A549 (cell line): ENCODE results near the gene TGFBR3. TPM values are rescaled to one million over a fixed set of nuclear protein-coding genes. Genes with fewer than 3 reads are reported as not detected.

Experiments
- ATAC-seq, 2 experiments: fragments of 200-7000 bp in 1 of 2; fragments of >200 bp in 1 of 2; cut with Nextera tagmentation in 1 of 2; cut with Tn5 transposase in 1 of 2; 3 replicates each; pipeline versions ENCODE4 v1.8.0 to v1.9.1; 2018 to 2020; ENCODE audit warnings: mild to moderate bottlenecking in 1 of 2, moderate library complexity in 1 of 2
- CTCF ChIA-PET: fragments of 300-600 bp; sonication (Branson Sonifier 250); formaldehyde crosslinking; extraction: SDS; loops from one replicate; lab custom pipeline; 2021; ENCODE audit warnings: antibody characterized with exemption, inconsistent platforms; lab: Yijun Ruan, JAX
- POLR2A ChIA-PET: fragments of 350-600 bp; formaldehyde crosslinking; extraction: SDS; loops from one replicate; lab custom pipeline; 2021; ENCODE audit warnings: antibody characterized with exemption, inconsistent platforms; lab: Yijun Ruan, JAX
- DNase-seq, 2 experiments: peaks; one replicate each; pipeline versions ENCODE4 v3.0.0 to v3.0.0-alpha.2; 2011 to 2016; ENCODE audit warnings: low read depth in 1 of 2, low spot score in 1 of 2
- FAIRE-seq: peaks from 2 replicates; lab custom pipeline; 2011; peaks lifted over from hg19 to GRCh38; lab: Jason Lieb, UNC
- H3K27ac ChIP-seq, 2 experiments: fragments of >200 bp; sonication (Bioruptor Twin); formaldehyde crosslinking; 3 replicates each; pipeline ENCODE4 v1.5.1; 2016 to 2017
- H3K4me1 ChIP-seq: fragments of >200 bp; sonication (Bioruptor Twin); formaldehyde crosslinking; 3 replicates; pipeline ENCODE4 v1.6.1; 2016
- H3K4me2 ChIP-seq: fragments of >200 bp; sonication (Bioruptor Twin); formaldehyde crosslinking; 3 replicates; pipeline ENCODE4 v1.6.1; 2016
- H3K4me3 ChIP-seq: fragments of >200 bp; sonication (Bioruptor Twin); formaldehyde crosslinking; 3 replicates; pipeline ENCODE4 v1.5.1; 2016
- H3K9me3 ChIP-seq: fragments of >200 bp; sonication (Bioruptor Twin); formaldehyde crosslinking; 3 replicates; pipeline ENCODE4 v1.6.1; 2016
- CBX8 ChIP-seq: fragments of 200-600 bp; sonication (generic); IDR thresholded peaks from 2 replicates; pipeline ENCODE4 v1.6.1; 2016
- CHD4 ChIP-seq: fragments of 200-600 bp; sonication (generic); IDR thresholded peaks from 2 replicates; pipeline ENCODE4 v1.6.1; 2016; ENCODE audit warnings: antibody characterized with exemption, mild to moderate bottlenecking, borderline replicate concordance
- EHMT2 ChIP-seq: fragments of 200-600 bp; sonication (generic); IDR thresholded peaks from 2 replicates; pipeline ENCODE4 v1.6.1; 2016; ENCODE audit warnings: antibody characterized with exemption, low read depth, mild to moderate bottlenecking, moderate library complexity
- EP300 ChIP-seq, 2 experiments: fragments of >200 bp; sonication (Bioruptor Twin); formaldehyde crosslinking; IDR thresholded peaks; 2 replicates in 1 of 2; 3 replicates in 1 of 2; pipeline ENCODE4 v1.6.1; 2016 to 2017
- GATA3 ChIP-seq: IDR thresholded peaks from 2 replicates; pipeline ENCODE4 v1.6.1; 2012; ENCODE audit warnings: borderline replicate concordance
- HDAC2 ChIP-seq: fragments of 200-600 bp; sonication (generic); IDR thresholded peaks from 2 replicates; pipeline ENCODE4 v1.6.1; 2016
- HOXA7 ChIP-seq: fragments of 250-450 bp; sonication (Bioruptor Pico); IDR thresholded peaks from 2 replicates; pipeline ENCODE4 v1.5.0; 2020; ENCODE audit warnings: mild to moderate bottlenecking, moderate library complexity
- HOXB13 ChIP-seq: fragments of 250-450 bp; sonication (Bioruptor Pico); IDR thresholded peaks from 2 replicates; pipeline ENCODE4 v1.5.0; 2020; ENCODE audit warnings: low read depth, mild to moderate bottlenecking, moderate library complexity
- HOXB5 ChIP-seq: fragments of 250-450 bp; sonication (Bioruptor Pico); IDR thresholded peaks from 2 replicates; pipeline ENCODE4 v1.5.0; 2020; ENCODE audit warnings: mild to moderate bottlenecking, moderate library complexity
- JUN ChIP-seq, 2 experiments: fragments of >200 bp; sonication (Bioruptor Twin); formaldehyde crosslinking; IDR thresholded peaks; 2 replicates in 1 of 2; 3 replicates in 1 of 2; pipeline ENCODE4 v1.6.1; 2016 to 2017
- KDM1A ChIP-seq: fragments of 200-600 bp; sonication (generic); IDR thresholded peaks from 2 replicates; pipeline ENCODE4 v1.6.1; 2016; ENCODE audit warnings: low read depth, mild to moderate bottlenecking
- KDM5A ChIP-seq: fragments of 200-600 bp; sonication (generic); IDR thresholded peaks from 2 replicates; pipeline ENCODE4 v1.6.1; 2016; ENCODE audit warnings: antibody characterized with exemption, mild to moderate bottlenecking
- MYC ChIP-seq: IDR thresholded peaks from 2 replicates; pipeline ENCODE4 v1.6.1; 2012; ENCODE audit warnings: mild to moderate bottlenecking, inconsistent platforms, low read length, improper control_type of control experiment, borderline replicate concordance
- NPAS2 ChIP-seq: fragments of 250-450 bp; sonication (Bioruptor Pico); IDR thresholded peaks from 2 replicates; pipeline ENCODE4 v1.8.0; 2022; ENCODE audit warnings: mild to moderate bottlenecking, moderate library complexity, borderline replicate concordance
- PHF8 ChIP-seq: fragments of 200-600 bp; sonication (generic); IDR thresholded peaks from 2 replicates; pipeline ENCODE4 v1.6.1; 2016; ENCODE audit warnings: low read depth, mild to moderate bottlenecking, antibody characterized with exemption, moderate library complexity, borderline replicate concordance
- POLR2AphosphoS2 ChIP-seq: conservative IDR thresholded peaks from 2 replicates; pipeline ENCODE4 v1.6.1; 2012; ENCODE audit warnings: low read length, improper control_type of control experiment, inconsistent platforms
- RNF2 ChIP-seq: fragments of 200-600 bp; sonication (generic); IDR thresholded peaks from 2 replicates; pipeline ENCODE4 v1.6.1; 2016; ENCODE audit warnings: low read depth, mild to moderate bottlenecking, antibody characterized with exemption, moderate library complexity, borderline replicate concordance
- WGBS: methylation state at CpG from one replicate; pipeline ENCODE4 v1.1.6; 2017; ENCODE audit errors: missing lambda C conversion rate; 5-methylcytosine and 5-hydroxymethylcytosine counted together
- polyA plus RNA-seq, 4 experiments: library from polyadenylated mRNA; depleted of rRNA in 3 of 4; stranded (reverse); fragments of >200 nt; fragmentation: RNase III in 1 of 4; extraction: RNeasy Plus Mini Kit Qiagen cat#74134 plus additional on column Dnase treatment in 1 of 4; gene quantifications; 2 replicates in 3 of 4; 3 replicates in 1 of 4; pipeline ENCODE4 v1.2.3, GENCODE V29; 2011 to 2017
- TF ChIP-seq, protein P1 (sequence below): fragments of 250-450 bp; sonication (Bioruptor Pico); IDR thresholded peaks from 2 replicates; pipeline ENCODE4 v1.5.0; 2020; ENCODE audit warnings: low read depth, mild to moderate bottlenecking, moderate library complexity
- TF ChIP-seq, protein P2 (sequence below): fragments of 200-600 bp; sonication (generic); IDR thresholded peaks from 2 replicates; pipeline ENCODE4 v1.6.1; 2016; ENCODE audit warnings: antibody characterized with exemption, mild to moderate bottlenecking, moderate library complexity

The TGFBR3 gene
- polyA plus RNA-seq, 2 of the 4 experiments (the other 2 are of a cell fraction): 5.0 to 8.9 TPM

GRCh38 chr1:91872559-91873081, 13.3 kb downstream of the TGFBR3 start:
- ATAC-seq: peak in 1 of 2 experiments; percentile 22; a peak in 2 of 6 replicates
- TF ChIP-seq MYC (no peak), JUN (IDR thresholded peaks at IDR 0.05) (no peak), CHD4 (no peak), EHMT2 (no peak), HOXB5 (CRISPR knock-in tag) (no peak), NPAS2 (no peak), HOXB13 (CRISPR knock-in tag) (no peak), GATA3 (no peak), KDM5A (no peak), HDAC2 (no peak)
- TF ChIP-seq, protein P1, sequence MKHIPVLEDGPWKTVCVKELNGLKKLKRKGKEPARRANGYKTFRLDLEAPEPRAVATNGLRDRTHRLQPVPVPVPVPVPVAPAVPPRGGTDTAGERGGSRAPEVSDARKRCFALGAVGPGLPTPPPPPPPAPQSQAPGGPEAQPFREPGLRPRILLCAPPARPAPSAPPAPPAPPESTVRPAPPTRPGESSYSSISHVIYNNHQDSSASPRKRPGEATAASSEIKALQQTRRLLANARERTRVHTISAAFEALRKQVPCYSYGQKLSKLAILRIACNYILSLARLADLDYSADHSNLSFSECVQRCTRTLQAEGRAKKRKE (CRISPR knock-in tag): no peak
- TF ChIP-seq, protein P2, sequence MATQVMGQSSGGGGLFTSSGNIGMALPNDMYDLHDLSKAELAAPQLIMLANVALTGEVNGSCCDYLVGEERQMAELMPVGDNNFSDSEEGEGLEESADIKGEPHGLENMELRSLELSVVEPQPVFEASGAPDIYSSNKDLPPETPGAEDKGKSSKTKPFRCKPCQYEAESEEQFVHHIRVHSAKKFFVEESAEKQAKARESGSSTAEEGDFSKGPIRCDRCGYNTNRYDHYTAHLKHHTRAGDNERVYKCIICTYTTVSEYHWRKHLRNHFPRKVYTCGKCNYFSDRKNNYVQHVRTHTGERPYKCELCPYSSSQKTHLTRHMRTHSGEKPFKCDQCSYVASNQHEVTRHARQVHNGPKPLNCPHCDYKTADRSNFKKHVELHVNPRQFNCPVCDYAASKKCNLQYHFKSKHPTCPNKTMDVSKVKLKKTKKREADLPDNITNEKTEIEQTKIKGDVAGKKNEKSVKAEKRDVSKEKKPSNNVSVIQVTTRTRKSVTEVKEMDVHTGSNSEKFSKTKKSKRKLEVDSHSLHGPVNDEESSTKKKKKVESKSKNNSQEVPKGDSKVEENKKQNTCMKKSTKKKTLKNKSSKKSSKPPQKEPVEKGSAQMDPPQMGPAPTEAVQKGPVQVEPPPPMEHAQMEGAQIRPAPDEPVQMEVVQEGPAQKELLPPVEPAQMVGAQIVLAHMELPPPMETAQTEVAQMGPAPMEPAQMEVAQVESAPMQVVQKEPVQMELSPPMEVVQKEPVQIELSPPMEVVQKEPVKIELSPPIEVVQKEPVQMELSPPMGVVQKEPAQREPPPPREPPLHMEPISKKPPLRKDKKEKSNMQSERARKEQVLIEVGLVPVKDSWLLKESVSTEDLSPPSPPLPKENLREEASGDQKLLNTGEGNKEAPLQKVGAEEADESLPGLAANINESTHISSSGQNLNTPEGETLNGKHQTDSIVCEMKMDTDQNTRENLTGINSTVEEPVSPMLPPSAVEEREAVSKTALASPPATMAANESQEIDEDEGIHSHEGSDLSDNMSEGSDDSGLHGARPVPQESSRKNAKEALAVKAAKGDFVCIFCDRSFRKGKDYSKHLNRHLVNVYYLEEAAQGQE: no peak
- TF ChIP-seq, all 56 proteins: peak for 0
- WGBS: 17% methylated on average over 7 of the region's 7 CpGs
- no peak for FAIRE-seq
- Histone ChIP-seq H3K4me1 (peaks cover 33% of the 10 kb centered on the region), H3K9me3 (no peaks in the 10 kb centered on the region), H3K4me2 (peak overlapping the region; percentile 75), H3K4me3 (no peak overlapping the region), H3K27ac (peak overlapping the region; percentile 6 to 76; a peak in 4 of 6 replicates)
- ChIA-PET CTCF (interaction anchor here (0.7 to 1.0 kb wide), 2 partner anchors 12 to 59 kb away, joined by 3 read pairs; no protein-coding TSS in a partner anchor), POLR2A (interaction anchor here (0.6 kb wide), 1 partner anchor 10 kb away, joined by 4 read pairs; no protein-coding TSS in a partner anchor)
- DNase-seq: no peak

DNA sequence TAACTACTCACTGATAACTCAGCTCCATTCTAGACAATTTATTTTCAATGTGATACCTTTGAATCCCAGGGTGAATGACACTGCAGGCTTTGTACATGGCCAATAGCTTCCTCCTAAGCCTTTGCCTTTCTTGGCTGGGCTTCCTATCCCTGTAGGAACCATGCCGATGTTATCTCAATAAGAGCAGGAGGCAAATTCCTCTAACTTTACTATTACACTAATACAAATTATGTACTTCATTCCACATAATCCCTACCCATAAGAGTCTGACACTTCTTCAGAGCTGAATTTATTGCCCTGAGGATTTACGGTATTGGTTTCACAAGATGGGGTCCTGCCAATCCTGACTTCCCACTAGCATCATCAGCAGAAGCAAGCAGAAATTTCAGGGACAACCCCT, 14.0 kb downstream of the TGFBR3 start:
- TF ChIP-seq POLR2AphosphoS2: no peak
- Histone ChIP-seq H3K9me3 (no peaks in the 10 kb centered on the region), H3K4me2 (peak overlapping the region; percentile 75), H3K4me1 (peaks cover 27% of the 10 kb centered on the region), H3K27ac (peak overlapping the region; percentile 22 to 76; a peak in 4 of 6 replicates), H3K4me3 (no peak overlapping the region)
- ChIA-PET POLR2A (no interaction called here), CTCF (interaction anchor here (0.8 to 1.0 kb wide), 2 partner anchors 9 to 14 kb away, joined by 3 to 5 read pairs; partner anchors contain the start of gene TGFBR3)
- no peak for FAIRE-seq
- no peak for DNase-seq
- no peak for ATAC-seq
- WGBS: 62% methylated on average over 2 of the region's 2 CpGs

GRCh38 chr1:91870322-91870721, 15.6 kb downstream of the TGFBR3 start:
- H3K4me1 ChIP-seq: peaks cover 22% of the 10 kb centered on the region
- POLR2A ChIA-PET: no interaction called here
- DNase-seq (no peak), FAIRE-seq (no peak), ATAC-seq (no peak)
- no peak overlapping the region for H3K4me3 ChIP-seq
- CTCF ChIA-PET: no interaction called here
- H3K4me2 ChIP-seq: no peak overlapping the region
- TF ChIP-seq EHMT2 (no peak), EP300 (IDR thresholded peaks at IDR 0.05) (no peak), POLR2AphosphoS2 (no peak), CBX8 (no peak), KDM1A (no peak), HDAC2 (no peak), PHF8 (no peak), HOXA7 (CRISPR knock-in tag) (no peak), RNF2 (no peak)
- no peaks in the 10 kb centered on the region for H3K9me3 ChIP-seq
- 83% methylated on average over 2 of the region's 2 CpGs for WGBS
- no peak overlapping the region for H3K27ac ChIP-seq
